Ovary (tissue), 3 donors: ENCODE measurements around the gene SHC3.

Experiments
- CTCF ChIP-seq, 3 donors: fragments of 450-650 bp in 2 of 3; fragments of 200-600 bp in 1 of 3; IDR thresholded peaks; one replicate each; pipeline versions ENCODE4 v1.5.1 to v1.8.0; 2016 to 2022; ENCODE audit warnings: antibody characterized with exemption in 3 of 3, mild to moderate bottlenecking in 1 of 3
- EP300 ChIP-seq: sonication (generic); formaldehyde crosslinking; IDR thresholded peaks from one replicate; pipeline ENCODE4 v1.6.1; 2017; ENCODE audit warnings: antibody characterized with exemption
- POLR2A ChIP-seq: fragments of 450-650 bp; IDR thresholded peaks from one replicate; pipeline ENCODE4 v1.6.1; 2017; ENCODE audit warnings: antibody characterized with exemption, mild to moderate bottlenecking, moderate library complexity
- donor health status: DM: no; HTN: no; CAD: no.

GRCh38 chr9:89038382-89039103 lies 140.1 kb downstream of the SHC3 start:
- TF ChIP-seq CTCF (IDR thresholded peaks at IDR 0.05) = no peak
- TF ChIP-seq POLR2A = no peak
- no peak for TF ChIP-seq EP300
